Sciatic nerve (tissue), 2 donors: ENCODE measurements around the gene USP17L13. TPM values are rescaled to one million over a fixed set of nuclear protein-coding genes. Genes with fewer than 3 reads are reported as not detected.
"Not testable (repeated sequence)": the region's sequence is repeated elsewhere in the genome, so short reads cannot be mapped to it uniquely, and the experiment has no call there.

Experiments
- ATAC-seq: fragments of 200-7000 bp; cut with Tn5 transposase; one replicate; pipeline ENCODE4 v1.9.1; 2020; ENCODE audit warnings: mild to moderate bottlenecking, moderate library complexity
- DNase-seq: peaks from one replicate; pipeline ENCODE4 v3.0.0-alpha.2; 2020; ENCODE audit warnings: low spot score
- intact Hi-C: fragments of 100-400 bp; cut with DNase I; formaldehyde crosslinking; loops from one replicate; pipeline ENCODE4 v1.14.2; 2022
- total RNA-seq: library from RNA; stranded (reverse); fragmentation: NEBNext Ultra II Directional; extraction: Animal tissue kit (Norgen Biotek cat#: 25700); gene quantifications from one replicate; pipeline ENCODE4 v1.2.1, GENCODE V29; 2021
- donor health status: DM: no; HTN: no; CAD: no.
- donor health status: DM: no; HTN: no; CAD: no.

Gene USP17L13, protein sequence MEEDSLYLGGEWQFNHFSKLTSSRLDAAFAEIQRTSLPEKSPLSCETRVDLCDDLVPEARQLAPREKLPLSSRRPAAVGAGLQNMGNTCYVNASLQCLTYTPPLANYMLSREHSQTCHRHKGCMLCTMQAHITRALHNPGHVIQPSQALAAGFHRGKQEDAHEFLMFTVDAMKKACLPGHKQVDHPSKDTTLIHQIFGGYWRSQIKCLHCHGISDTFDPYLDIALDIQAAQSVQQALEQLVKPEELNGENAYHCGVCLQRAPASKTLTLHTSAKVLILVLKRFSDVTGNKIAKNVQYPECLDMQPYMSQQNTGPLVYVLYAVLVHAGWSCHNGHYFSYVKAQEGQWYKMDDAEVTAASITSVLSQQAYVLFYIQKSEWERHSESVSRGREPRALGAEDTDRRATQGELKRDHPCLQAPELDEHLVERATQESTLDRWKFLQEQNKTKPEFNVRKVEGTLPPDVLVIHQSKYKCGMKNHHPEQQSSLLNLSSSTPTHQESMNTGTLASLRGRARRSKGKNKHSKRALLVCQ
- not detected for total RNA-seq

DNA sequence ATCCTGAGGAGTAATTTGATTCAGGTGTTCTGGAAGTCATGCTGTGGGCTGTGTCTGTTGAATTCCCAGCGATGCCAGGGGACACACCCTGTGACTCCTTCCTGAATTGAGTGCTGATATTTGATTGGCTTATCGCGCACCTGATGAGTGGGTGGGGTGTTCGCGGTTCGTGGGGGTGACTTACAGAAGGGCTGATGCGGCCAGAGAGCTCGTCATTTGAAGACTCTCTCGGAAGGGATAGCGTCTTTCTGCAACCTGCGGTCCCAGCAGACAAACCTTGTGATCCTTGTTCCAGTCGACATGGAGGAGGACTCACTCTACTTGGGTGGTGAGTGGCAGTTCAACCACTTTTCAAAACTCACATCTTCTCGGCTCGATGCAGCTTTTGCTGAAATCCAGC is at the start of gene USP17L13:
Gene USP17L13 (plus strand): TSS at position 301 of the 400 bp plus-strand sequence. CDS start 0 bp downstream, at position 301.
- DNase-seq, intact Hi-C loops, ATAC-seq: not testable (repeated sequence)

DNA sequence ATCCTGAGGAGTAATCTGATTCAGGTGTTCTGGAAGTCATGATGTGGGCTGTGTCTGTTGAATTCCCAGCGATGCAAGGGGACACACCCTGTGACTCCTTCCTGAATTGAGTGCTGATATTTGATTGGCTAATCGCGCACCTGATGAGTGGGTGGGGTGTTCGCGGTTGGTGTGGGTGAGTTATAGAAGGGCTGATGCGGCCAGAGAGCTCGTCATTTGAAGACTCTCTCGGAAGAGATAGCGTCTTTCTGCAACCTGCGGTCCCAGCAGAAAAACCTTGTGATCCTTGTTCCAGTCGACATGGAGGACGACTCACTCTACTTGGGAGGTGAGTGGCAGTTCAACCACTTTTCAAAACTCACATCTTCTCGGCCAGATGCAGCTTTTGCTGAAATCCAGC is 14.3 kb upstream of the USP17L13 start, which contains the start of gene USP17L10:
Gene USP17L10 (plus strand): TSS at position 301 of the 400 bp plus-strand sequence. CDS start 0 bp downstream, at position 301.
- ATAC-seq, DNase-seq, intact Hi-C loops: not testable (repeated sequence)

DNA sequence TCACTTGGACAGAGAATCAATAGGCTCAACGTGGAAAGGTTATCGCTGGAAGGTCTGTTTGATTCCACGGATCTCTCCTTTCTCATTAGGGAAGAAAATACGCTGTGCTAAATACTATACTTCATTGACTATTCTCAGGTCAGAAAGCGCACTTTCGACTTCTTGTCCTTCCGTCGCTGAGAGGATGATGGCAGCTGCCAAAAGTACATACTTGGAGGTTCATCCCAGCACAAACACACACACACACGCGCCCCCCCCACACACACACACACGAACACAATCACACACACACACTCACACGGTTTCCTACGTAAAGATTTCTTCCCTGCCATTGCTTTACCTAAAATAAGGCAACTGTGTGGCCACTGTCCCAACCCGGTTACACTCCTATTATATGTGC is 10.0 kb upstream of the USP17L13 start:
- DNase-seq, intact Hi-C loops, ATAC-seq: not testable (repeated sequence)

DNA sequence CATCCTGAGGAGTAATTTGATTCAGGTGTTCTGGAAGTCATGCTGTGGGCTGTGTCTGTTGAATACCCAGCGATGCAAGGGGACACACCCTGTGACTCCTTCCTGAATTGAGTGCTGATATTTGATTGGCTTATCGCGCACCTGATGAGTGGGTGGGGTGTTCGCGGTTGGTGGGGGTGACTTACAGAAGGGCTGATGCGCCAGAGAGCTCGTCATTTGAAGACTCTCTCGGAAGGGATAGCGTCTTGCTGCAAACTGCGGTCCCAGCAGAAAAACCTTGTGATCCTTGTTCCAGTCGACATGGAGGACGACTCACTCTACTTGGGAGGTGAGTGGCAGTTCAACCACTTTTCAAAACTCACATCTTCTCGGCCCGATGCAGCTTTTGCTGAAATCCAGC is 9.6 kb upstream of the USP17L13 start, which contains the start of gene USP17L11:
Gene USP17L11 (plus strand): TSS at position 301 of the 400 bp plus-strand sequence. CDS start 0 bp downstream, at position 301.
- intact Hi-C loops, DNase-seq, ATAC-seq: not testable (repeated sequence)

DNA sequence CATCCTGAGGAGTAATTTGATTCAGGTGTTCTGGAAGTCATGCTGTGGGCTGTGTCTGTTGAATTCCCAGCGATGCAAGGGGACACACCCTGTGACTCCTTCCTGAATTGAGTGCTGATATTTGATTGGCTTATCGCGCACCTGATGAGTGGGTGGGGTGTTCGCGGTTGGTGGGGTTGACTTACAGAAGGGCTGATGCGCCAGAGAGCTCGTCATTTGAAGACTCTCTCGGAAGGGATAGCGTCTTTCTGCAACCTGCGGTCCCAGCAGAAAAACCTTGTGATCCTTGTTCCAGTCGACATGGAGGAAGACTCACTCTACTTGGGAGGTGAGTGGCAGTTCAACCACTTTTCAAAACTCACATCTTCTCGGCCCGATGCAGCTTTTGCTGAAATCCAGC is 4.8 kb upstream of the USP17L13 start, which contains the start of gene USP17L12:
Gene USP17L12 (plus strand): TSS at position 301 of the 400 bp plus-strand sequence. CDS start 0 bp downstream, at position 301.
- intact Hi-C loops, ATAC-seq, DNase-seq: not testable (repeated sequence)

GRCh38 chr4:9230249-9230648 is 5.6 kb downstream of the USP17L13 start:
- ATAC-seq, intact Hi-C loops: not testable (repeated sequence)
- peak; percentile 51 for DNase-seq

- ATAC-seq, intact Hi-C loops, DNase-seq: not testable (repeated sequence)
These were observed 9.4 kb downstream of the USP17L13 start, which contains the start of gene USP17L15 for GRCh38 chr4:9234085-9234484. TSS of gene USP17L15 (plus strand) at chr4:9234385. CDS start at chr4:9234385, 0 bp downstream.

GRCh38 chr4:9238461-9238860 is 13.8 kb downstream of the USP17L13 start:
- DNase-seq = peak; percentile 39
- ATAC-seq, intact Hi-C loops: not testable (repeated sequence)

DNA sequence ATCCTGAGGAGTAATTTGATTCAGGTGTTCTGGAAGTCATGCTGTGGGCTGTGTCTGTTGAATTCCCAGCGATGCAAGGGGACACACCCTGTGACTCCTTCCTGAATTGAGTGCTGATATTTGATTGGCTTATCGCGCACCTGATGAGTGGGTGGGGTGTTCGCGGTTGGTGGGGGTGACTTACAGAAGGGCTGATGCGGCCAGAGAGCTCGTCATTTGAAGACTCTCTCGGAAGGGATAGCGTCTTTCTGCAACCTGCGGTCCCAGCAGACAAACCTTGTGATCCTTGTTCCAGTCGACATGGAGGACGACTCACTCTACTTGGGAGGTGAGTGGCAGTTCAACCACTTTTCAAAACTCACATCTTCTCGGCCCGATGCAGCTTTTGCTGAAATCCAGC is 18.9 kb downstream of the USP17L13 start, which contains the start of gene USP17L17:
Gene USP17L17 (plus strand): TSS at position 301 of the 400 bp plus-strand sequence. CDS start 0 bp downstream, at position 301.
- intact Hi-C loops = not testable (repeated sequence)

GRCh38 chr4:9247953-9248680 is 23.4 kb downstream of the USP17L13 start, which contains the start of gene USP17L18:
TSS of gene USP17L18 (plus strand) at chr4:9248630. CDS start at chr4:9248630, 0 bp downstream.
- ATAC-seq, intact Hi-C loops: not testable (repeated sequence)
- peak; percentile 64 for DNase-seq

More for the DNA sequence above, 18.9 kb downstream of the USP17L13 start, which contains the start of gene USP17L17:
- not testable (repeated sequence) for ATAC-seq, DNase-seq

DNA sequence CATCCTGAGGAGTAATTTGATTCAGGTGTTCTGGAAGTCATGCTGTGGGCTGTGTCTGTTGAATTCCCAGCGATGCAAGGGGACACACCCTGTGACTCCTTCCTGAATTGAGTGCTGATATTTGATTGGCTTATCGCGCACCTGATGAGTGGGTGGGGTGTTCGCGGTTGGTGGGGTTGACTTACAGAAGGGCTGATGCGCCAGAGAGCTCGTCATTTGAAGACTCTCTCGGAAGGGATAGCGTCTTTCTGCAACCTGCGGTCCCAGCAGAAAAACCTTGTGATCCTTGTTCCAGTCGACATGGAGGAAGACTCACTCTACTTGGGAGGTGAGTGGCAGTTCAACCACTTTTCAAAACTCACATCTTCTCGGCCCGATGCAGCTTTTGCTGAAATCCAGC is 28.4 kb downstream of the USP17L13 start, which contains the start of gene USP17L19:
Gene USP17L19 (plus strand): TSS at position 301 of the 400 bp plus-strand sequence. CDS start 0 bp downstream, at position 301.
- ATAC-seq, intact Hi-C loops, DNase-seq: not testable (repeated sequence)

GRCh38 chr4:9257824-9258223 is 33.1 kb downstream of the USP17L13 start, which contains the start of gene USP17L20:
TSS of gene USP17L20 (plus strand) at chr4:9258124. CDS start at chr4:9258124, 0 bp downstream.
- ATAC-seq, intact Hi-C loops: not testable (repeated sequence)

GRCh38 chr4:9262572-9262971 is 37.9 kb downstream of the USP17L13 start, which contains the start of gene USP17L21:
TSS of gene USP17L21 (plus strand) at chr4:9262872. CDS start at chr4:9262872, 0 bp downstream.
- intact Hi-C loops, ATAC-seq, DNase-seq: not testable (repeated sequence)

More at GRCh38 chr4:9257824-9258223, 33.1 kb downstream of the USP17L13 start, which contains the start of gene USP17L20:
- not testable (repeated sequence) for DNase-seq

GRCh38 chr4:9267319-9267718 is 42.6 kb downstream of the USP17L13 start, which contains the start of gene USP17L22:
TSS of gene USP17L22 (plus strand) at chr4:9267619. CDS start at chr4:9267619, 0 bp downstream.
- ATAC-seq, intact Hi-C loops, DNase-seq: not testable (repeated sequence)

DNA sequence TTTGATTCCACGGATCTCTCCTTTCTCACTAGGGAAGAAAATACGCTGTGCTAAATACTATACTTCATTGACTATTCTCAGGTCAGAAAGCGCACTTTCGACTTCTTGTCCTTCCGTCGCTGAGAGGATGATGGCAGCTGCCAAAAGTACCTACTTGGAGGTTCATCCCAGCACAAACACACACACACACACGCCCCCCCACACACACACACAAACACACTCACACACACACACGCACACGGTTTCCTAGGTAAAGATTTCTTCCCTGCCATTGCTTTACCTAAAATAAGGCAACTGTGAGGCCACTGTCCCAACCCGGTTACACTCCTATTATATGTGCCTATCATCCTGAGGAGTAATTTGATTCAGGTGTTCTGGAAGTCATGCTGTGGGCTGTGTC is 47.0 kb downstream of the USP17L13 start:
- DNase-seq = peak; percentile 84

More for the DNA sequence above, 47.0 kb downstream of the USP17L13 start:
- ATAC-seq, intact Hi-C loops: not testable (repeated sequence)
